SKM-1 treated with dmso at 0.1 percent for 144 hours (cell line): ENCODE data around the gene PLCG2.
"Not testable (repeated sequence)": the region's sequence is repeated elsewhere in the genome, so short reads cannot be mapped to it uniquely, and the experiment has no call there.

Experiments used
- DNase-seq: peaks from one replicate; lab custom pipeline; 2025; ENCODE audit not compliant: unreplicated experiment; lab: John Stamatoyannopoulos, UW

PLCG2 gene

DNA sequence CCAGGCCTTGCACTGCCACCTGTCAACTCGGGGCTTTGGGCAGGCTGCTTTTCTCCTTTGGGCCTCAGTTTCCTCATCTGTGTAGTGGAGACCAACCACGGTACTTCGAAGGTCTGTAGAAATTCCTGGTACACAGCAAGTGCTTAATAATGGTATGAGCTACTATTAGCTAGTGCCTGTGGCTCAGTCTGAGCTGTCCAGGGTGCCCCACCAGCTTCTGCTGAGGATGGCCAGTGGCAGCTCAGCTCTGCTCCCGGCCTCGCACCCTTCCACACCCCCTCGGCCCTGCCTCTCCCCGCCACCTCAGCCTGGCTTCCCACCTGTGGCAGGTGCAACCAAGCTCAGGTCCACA, 26.2 kb upstream of the PLCG2 start:
- DNase-seq, result no peak

DNA sequence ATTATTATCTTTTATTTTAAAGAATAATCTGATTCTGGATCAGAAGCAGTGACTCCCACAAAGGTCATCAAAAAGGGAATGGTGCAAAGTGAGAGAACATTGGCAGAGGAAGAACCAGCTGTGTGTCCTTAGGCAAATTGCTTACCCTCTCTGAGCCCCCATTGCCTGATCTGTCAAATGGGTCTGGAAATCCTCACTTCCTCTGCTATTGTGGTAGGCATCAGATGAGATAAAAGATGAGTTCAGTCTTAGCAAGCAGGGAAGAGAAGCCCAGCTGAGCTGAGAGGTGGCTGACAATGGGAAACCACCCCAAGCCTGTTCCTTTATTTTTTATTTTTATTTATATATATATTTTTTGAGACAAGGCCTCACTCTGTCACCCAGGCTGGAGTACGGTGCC, 24.2 kb upstream of the PLCG2 start:
- no peak for DNase-seq

DNA sequence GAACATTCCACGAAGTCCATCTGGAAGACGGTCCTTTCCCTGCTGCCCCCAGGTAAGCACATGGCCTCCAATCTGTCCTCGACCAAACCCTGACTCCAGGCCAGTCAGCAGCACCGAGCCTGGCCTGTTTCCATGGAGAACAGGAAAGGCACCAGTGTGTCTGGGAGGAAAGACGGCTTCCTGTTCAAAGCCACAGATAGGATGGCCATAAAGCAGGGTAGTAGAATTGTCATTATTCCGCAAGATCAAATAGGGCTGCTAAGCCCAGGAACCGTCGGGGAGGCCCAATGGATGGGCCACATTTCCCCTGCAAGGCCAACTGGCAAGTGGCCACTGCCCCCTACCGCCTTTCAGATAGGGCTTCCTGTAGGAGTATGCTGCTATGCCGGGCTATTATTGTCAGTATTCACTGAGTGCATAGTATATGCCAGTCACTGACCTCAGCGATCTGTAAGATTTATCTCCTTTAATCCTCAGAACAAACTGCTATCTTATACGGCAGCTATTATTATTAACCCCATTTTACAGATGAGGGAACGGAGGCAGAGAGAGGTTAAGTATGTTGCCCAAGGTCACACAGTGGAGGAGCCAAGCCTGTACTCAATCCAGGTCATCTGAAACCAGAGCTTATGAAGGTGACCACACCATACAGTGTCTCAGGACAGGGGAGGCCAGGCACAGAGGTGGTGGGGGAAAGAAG, 23.0 kb upstream of the PLCG2 start:
- peak; percentile 54 for DNase-seq

DNA sequence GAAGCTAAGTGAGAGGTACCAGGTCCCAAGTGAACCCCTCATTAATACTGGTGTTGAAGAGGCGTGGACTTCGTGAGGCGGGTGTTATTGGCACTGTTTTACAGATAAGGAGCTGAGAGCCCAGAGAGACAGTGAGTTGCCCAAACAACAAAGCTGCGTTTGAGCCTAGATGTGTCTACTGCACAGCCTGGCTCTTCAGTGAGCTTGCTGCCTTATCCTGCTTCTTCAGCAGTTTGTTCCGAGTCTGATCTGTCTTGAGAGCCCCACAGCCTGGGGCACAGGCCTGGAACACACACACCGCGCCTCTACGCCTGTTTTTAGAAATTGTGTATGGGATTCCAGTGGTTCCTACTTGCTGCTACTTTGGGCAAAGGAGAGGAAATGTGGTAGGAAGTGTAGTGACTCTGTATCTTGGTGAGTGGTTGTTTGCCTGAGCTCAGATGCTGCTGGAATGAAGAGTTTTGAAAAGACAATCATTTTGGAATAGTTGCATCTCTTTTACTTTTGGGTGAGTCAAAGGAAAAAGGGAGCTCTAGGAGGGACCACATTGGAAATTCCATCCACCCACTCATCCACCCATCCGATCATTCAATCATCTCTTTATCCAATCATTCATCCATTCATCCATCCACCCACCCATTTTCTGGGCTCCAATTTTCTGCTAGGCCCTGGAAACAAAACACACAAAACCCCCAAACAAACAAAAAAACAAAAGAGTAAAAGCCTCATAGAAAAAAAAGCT, 22.3 kb upstream of the PLCG2 start:
- no peak for DNase-seq

DNA sequence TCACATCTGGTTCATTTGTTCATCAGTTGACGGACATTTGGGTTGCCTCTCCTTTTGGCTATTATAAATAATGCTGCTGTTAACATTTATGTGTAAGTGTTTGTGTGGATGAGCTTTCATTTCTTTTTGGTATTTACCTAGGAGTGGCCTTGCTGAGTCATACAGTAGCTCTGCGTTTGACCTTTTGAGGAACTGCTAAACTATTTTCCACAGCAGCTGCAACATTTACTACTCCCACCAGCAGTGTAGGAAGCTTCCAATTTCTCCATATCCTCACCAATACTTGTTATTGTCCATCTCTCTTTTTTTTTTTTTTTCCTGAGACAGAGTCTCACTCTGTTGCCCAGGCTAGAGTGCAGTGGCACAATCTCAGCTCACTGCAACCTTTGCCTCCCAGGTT, 20.7 kb upstream of the PLCG2 start:
- DNase-seq, result peak; percentile 29

DNA sequence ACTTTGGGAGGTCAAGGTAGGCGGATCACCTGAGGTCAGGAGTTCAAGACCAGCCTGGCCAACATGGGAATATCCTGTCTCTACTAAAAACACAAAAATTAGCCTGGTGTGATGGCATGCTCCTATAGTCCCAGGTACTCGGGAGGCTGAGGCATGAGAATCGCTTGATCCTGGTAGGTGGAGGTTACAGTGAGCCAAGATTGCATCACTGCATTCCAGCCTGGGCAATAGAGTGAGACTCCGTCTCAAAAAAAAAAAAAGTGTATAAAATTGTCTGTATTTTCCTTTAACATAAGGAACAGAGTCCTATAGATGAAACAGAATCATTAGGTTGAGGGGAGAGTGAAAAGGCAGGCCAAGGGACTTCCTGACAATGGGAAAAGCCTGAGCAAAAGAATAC, 16.8 kb upstream of the PLCG2 start:
- DNase-seq, result not testable (repeated sequence)

DNA sequence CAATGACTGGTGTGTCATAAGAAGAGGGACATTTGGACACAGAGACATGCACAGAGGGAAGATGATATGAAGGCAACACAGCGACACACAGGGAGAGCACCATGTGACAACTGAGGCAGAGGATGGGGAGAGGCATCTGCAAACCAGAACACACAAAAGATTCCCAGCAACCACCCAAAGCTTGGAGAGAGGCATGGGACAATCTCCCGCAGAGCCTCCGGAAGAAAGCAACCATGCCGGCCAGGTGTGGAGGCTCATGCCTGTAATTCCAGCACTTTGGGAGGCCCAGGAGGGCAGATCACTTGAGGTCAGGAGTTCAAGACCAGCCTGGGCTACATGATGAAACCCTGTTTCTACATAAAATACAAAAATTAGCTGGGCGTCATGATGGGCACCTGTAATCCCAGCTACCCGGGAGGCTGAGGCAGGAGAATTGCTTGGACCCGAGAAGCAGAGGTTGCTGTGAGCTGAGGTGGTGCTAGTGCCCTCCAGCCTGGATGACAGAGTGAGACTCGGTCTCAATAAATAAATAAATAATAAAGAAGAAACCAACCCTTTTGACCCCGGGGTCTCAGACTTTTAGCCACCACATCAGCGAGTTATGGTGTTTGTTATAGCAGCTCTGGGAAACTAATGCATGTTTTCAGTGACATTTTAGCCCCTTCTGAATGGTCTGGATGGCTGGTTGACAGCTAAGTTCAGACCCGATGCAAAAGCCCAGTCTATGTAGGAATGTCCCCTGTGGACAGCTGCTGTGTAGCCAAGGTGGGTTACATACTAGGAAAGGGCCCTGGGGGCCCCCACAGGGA, 13.8 kb upstream of the PLCG2 start:
- no peak for DNase-seq

DNA sequence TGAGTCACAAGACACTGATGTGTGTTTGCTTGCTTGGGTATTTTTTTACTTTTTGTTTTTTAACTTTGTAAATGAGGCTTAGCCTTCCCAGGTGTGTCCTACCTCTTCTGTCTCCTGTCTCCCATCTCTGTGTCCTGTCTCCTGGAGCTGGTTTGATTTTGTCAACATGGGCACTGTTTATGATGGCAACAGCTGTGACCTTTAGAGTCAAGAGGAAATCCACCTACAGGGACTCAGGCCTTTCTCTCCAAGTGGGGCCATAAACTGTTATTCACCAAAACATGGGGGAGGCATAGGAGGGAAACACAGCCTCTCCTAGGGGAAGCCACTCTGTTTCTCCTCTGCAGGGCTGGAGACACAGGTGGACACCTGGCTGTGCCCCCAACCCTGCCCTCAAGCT, 13.1 kb upstream of the PLCG2 start:
- DNase-seq, result no peak

DNA sequence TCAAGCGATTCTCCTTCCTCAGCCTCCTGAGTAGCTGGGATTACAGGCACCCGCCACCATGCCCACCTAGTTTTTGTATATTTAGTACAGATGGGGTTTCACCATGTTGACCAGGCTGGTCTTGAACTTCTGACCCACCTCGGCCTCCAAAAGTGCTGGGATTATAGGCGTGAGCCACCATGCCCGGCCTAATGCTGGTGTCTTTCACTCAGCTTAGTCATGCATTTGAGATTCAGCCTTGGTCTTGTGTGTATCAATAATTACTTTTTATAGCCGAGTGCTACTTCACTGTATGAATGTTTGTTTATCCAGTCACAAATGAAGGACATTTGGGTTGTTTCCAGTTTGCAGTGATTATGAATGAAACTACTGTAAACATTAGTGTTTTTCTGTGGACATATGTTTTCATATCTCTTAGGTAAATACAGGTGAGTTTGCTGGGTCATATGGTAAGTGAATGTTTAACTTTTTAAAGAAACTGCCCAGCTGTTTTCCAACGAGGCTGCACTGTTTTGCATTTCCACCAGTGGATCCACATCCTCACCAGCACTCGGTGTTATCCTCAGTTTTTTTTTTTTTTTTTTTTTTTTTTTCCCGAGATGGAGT, 11.0 kb upstream of the PLCG2 start:
- DNase-seq, result no peak

DNA sequence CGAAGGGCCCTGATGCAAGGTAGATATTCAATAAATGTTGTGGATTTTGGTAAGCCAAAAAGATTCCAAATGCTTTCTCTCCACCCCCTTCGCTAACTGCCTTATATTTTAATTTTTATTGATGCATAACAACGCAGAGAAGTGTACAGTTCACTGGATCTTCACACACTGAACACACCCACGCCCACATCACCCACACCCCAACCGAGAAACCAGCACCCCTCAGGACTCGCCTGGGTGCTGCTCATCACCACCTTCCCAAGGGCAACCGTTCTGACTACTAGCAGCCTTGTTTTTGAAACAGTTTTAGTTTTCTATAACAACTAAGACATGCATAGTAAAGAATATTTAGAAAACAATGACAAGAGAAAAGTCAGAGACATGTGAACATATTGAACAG, 9.1 kb upstream of the PLCG2 start:
- DNase-seq, result no peak

DNA sequence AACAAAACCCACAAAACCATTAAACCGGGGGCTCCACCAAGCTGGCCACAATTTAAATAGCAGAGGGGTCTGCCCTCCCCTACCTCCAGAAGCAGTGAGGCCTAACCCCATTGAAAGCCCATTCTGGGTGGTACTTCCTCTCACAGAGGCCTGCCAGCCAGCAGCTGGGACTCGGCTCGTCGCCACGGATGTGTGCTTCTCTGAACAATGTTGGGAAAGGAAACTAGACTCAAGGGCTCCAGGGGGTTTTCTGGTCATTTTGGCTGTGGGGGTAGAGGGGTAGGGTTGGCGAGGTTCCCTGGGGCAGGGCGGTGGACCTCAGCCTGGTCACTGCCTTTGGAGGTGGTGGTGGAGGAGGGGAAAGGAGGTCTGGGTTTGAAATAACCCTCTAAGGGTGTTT, 4.7 kb upstream of the PLCG2 start:
- DNase-seq, result no peak

DNA sequence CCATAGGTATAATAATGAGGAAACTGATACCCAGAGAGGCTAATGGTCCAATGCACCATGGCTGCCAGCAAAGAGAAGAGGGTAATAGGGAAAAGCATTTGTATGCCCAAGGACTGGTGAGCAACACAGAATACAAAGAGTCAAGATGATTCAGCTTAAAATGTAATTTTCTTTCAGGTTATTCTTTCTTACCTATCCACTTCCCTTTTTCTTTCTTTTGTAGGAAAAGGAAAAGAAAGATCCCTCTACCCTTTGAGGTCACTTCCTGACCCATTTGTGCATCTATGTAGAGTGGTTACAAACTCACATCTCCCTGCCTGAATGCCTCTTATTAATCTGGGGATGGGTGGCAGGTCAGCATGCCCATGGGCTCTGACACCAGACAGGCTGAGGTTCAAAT, 3.5 kb upstream of the PLCG2 start:
- no peak for DNase-seq

DNA sequence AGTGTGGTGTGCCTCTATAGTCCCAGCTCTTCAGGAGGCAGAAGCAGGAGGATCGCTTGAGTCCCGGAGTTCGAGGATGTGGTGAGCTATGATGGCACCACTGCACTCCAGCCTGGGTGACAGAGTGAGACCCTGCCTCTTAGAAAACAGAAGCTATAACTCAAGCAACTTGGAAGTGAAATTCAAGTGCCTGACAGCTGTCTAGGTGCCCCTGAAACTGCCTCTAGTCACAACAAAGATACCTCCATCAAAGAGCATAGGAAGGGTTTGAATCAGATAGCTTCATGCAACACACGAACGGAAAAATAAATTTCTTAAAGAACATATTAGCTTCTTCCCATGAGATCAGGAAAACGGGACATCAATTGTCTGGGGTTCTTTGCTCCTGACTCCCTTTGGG, 860 bp upstream of the PLCG2 start:
- DNase-seq, result no peak

DNA sequence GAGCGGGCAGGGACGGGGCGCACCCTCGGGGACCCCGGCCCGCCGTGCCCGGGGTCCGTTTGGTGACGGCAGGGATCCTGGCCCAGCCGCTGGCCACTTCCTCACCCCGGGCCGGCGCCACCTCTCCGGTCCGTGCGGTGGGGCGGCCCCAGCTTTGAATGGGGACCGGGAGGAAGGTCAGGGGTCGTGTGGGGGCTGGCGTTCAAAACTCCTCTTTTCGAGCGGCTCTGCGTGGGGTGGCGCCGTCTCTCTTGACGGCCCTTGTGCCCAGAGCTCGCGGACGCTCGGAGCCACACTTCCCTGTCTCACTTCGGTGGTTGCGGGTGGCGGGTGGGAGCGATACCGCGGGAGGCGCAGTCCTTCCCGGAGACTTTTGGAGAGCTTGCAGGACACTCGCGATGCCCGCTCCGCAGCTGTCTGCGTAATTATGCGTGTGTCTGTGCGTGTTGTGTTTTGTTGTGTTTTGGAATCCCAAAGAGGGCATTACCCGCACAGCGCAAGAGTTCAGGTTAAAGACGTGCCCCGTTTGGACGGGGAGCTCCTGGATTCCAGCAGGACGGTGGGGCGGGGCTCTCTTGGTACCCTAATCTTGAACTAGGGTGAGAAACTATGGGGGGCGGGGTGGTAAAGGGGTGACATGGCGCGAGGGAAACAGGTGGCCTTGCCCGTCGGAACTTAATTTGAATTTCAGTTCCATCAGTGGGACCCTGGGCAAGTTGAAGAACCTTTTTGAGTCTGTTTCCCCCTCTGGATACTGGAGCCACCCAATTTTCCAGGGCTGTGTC, 637 bp downstream of the PLCG2 start:
- peak; percentile 29 for DNase-seq

DNA sequence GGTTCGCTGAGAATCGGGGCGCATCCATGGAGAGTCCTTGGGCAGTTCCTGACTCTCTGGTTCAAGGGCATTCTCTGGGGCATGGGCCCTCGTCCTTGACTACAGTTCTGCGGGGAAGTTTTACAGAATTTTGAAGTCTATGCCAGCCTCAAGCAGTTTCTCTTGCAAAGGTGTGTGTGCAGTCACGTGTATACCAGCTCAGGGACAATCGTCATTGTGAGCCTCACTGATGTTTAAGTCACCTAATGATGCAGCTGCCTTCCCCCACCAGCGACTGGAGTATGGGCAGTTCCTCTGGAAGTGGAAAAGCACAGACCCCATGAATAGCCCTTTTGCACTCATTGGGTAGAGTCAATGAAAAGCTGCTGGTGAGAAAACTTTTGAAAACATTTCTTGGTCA, 1.3 kb downstream of the PLCG2 start:
- no peak for DNase-seq

DNA sequence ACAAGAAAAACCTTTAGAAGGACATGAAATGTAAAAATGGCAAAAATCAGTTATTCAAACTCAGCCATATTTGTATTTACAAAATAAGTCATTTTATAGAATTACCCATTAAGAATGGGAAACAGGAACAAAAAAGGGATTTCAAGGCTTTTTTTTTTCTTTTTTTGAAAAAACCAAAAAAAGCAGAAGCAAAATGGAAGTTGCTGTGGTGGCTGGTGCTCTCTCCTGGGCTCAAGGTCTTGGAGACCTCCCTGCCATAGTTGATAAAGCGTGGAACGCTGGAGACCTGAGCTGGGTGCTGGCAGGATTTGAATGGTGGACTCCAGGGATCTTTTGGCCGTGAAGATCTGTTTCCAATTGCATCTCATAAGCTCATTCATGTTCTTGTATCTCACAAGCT, 3.1 kb downstream of the PLCG2 start:
- no peak for DNase-seq

DNA sequence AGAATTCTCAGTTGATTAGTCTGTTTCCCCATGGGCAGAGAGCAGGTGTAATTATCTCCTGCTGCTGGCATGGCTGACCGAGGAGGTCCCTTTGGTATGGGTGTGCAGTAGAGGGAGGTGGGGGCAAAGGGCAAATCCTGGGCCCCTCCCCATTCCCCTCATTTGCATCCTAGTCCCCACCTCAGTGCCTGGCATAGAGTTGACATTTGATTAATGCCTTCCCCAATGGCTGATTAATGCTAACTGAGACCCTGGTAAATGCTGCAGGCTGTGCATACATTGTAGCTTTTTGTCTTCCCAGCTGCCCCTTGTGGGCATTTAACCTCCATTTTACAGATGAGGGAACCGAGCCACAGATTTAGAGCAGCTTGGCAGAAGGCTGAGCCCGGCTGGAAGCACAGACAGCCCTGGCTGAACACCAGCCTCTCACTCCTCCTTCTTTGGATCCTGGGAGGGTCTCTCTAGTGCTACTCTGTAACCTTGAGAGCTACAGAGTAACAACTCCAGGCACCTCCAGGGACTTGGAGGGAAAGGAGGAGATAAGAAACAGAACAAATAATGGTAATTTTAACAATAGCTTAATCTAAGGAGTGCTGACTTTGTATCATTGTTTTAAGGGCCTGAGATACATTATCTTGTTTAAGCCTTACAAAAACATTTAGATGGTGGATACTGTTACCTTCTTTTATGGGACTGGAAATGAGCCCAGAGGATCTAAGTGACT, 5.1 kb downstream of the PLCG2 start:
- no peak for DNase-seq

DNA sequence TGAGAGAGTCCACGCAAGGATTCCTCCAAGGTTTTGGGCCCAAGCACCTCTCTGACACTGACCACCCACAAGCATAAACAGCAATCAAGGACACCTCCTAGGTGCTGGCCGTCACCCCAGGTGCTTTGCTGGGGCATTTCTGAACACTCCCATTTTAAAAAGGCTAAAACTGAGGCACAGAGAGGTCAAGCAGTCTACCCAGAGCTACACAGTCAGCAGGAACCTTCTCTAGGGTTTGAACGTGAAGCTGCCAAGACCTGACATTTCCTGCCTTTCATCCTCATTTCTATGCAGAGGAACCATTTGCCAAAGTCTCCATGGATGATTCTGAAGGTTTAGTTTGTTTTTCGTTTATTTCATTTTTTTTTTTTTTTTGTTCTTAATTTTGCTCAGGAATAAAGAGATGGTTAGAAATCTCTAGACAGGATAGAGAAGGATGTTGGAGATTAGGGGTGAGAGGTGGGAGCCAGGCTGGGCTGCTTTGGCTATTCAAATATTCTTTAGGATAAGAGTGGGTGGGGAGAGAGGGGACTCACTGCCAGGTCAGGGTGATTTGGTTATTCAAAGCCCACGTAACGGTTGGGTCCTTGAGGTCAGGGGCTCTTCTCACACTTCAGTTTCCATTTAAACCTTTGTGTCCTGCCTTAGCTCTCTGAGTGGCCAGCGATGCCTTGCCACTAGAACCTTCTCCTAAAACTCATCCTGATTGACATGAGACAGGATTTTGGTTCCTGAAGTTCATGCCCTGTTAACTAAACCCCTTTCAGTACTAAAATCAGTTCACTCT, 6.2 kb downstream of the PLCG2 start:
- no peak for DNase-seq

DNA sequence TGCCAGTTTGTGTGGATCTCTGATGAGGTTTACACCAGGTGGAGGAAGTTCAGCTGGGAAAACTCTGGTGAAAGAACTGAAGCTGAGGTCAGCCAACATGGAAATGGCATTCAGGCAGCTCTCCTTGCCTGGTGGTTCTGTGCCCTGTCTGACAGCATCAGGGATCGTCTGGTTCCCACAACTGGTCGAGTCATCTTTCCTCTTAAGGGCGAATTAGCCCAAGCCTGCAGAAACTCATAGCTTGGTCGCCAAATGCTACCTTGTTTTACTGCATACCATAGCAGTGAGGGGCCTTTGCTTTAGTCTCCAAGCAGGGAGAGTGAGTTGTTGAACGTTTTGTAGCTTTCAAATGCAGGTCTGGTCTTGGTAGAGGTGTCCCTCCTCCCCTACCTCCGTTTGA, 7.2 kb downstream of the PLCG2 start:
- no peak for DNase-seq

DNA sequence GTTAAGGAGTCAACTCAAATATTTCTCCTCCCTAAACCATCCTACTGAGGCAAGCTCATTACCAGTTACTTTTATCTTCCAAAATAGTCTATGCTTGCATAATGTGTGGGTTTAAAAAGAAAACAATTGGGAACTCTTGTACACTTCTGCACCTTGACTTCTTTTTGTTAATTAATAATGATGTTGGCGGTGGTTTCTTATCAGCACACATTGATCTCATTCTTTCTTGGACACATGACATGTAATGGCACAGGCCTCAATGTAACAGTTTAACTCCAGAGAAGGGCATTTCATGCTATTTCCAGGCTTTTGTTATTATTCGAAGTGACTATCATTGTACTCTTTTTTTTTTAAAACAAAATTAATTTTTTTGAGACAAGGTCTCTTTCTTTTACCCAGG, 7.8 kb downstream of the PLCG2 start:
- no peak for DNase-seq
